Measurements from ENCODE around the gene OR51E2. TPM values are rescaled to one million over a fixed set of nuclear protein-coding genes. Genes with fewer than 3 reads are reported as not detected.

OR51E2 gene
- total RNA-seq, 1 experiment from 2014 or later: not detected

DNA sequence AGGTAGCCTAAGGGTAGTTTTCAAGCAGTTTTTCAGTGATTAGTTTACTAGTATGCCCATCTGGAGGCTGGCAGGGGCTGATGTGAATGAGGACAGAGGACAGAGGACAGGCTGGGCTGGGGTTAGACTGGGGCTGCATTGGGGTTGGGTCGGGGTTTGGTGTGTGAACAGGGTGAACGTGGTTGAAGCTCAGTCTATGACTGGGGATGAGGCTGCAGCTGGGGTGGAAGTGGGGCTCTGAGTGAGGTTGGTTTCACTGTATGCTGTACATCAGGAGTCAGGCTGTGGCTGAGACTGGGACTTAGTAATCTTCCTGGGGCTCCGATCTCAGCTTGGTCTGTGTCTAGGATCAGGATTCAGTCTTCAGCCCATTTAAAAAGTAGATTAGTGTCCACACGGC lies 53.4 kb downstream of the OR51E2 start:
- no peak overlapping the region for H2AFZ ChIP-seq (ENCODE audit: low read length)

More for the DNA sequence above, 53.4 kb downstream of the OR51E2 start:
- DNase-seq: no peak
- H3K56ac ChIP-seq (ENCODE audit: insufficient read length, low read depth, low read length): no peak overlapping the region
- H3K27ac Mint-ChIP-seq: no peak overlapping the region
- no peak overlapping the region for H2BK12ac ChIP-seq (ENCODE audit: insufficient read length, low read depth, low read length)
- no peak overlapping the region for H3K14ac ChIP-seq (ENCODE audit: insufficient read depth, low read length)
- no peak overlapping the region for H2BK120ac ChIP-seq (ENCODE audit: low read depth, low read length, poor library complexity, severe bottlenecking)
- no peak overlapping the region for H4K91ac ChIP-seq (ENCODE audit: insufficient read length, low read depth, low read length)
- H2AK5ac ChIP-seq (ENCODE audit: insufficient read length, low read length): no peak overlapping the region
- TF ChIP-seq, protein P1, sequence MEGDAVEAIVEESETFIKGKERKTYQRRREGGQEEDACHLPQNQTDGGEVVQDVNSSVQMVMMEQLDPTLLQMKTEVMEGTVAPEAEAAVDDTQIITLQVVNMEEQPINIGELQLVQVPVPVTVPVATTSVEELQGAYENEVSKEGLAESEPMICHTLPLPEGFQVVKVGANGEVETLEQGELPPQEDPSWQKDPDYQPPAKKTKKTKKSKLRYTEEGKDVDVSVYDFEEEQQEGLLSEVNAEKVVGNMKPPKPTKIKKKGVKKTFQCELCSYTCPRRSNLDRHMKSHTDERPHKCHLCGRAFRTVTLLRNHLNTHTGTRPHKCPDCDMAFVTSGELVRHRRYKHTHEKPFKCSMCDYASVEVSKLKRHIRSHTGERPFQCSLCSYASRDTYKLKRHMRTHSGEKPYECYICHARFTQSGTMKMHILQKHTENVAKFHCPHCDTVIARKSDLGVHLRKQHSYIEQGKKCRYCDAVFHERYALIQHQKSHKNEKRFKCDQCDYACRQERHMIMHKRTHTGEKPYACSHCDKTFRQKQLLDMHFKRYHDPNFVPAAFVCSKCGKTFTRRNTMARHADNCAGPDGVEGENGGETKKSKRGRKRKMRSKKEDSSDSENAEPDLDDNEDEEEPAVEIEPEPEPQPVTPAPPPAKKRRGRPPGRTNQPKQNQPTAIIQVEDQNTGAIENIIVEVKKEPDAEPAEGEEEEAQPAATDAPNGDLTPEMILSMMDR (conservative IDR thresholded peaks at IDR 0.05): no peak
- peaks cover 3 to 11% of the 10 kb centered on the region in 2 experiments; a peak in 3 of 4 replicates for H3K4me1 Mint-ChIP-seq
- no peak overlapping the region for H2BK20ac ChIP-seq (ENCODE audit: low read depth, low read length, poor library complexity, severe bottlenecking)
- no peaks in the 10 kb centered on the region for H3K9me3 Mint-ChIP-seq
- H3K27ac ChIP-seq (ENCODE audit: insufficient read length, low read depth, low read length): no peak overlapping the region
- H3T11ph ChIP-seq (ENCODE audit: low read length): no peak overlapping the region
- H3K4ac ChIP-seq (ENCODE audit: low read depth, low read length): no peak overlapping the region
- no peaks in the 10 kb centered on the region for H3K36me3 Mint-ChIP-seq (ENCODE audit: insufficient read depth in 1 of 3, low read depth in 3 of 3)
- H4K20me1 ChIP-seq (ENCODE audit: control insufficient read depth, insufficient read depth, insufficient read length): no peaks in the 10 kb centered on the region
- H3K9ac ChIP-seq (ENCODE audit: extremely low read depth, insufficient read length, low read length): no peak overlapping the region
- no peak overlapping the region for H3K18ac ChIP-seq (ENCODE audit: insufficient read length, low read depth, low read length)
- H3K79me2 ChIP-seq (ENCODE audit: insufficient read depth, low read length): no peaks in the 10 kb centered on the region
- no peaks in the 10 kb centered on the region for H3K79me1 ChIP-seq (ENCODE audit: insufficient read depth, low read depth, low read length, poor library complexity, severe bottlenecking)
- no peaks in the 10 kb centered on the region for H3K9me3 ChIP-seq (ENCODE audit: control insufficient read depth, low read depth, low read length)
- no peaks in the 10 kb centered on the region for H3K27me3 ChIP-seq (ENCODE audit: insufficient read depth, low read length)
- H4K8ac ChIP-seq (replicated peaks; ENCODE audit: insufficient read length, low read depth, low read length): no peak overlapping the region
- H3K4me2 ChIP-seq (ENCODE audit: insufficient read depth, insufficient read length, low read length): no peak overlapping the region
- H3K4me3 Mint-ChIP-seq: no peak overlapping the region
- no peaks in the 10 kb centered on the region for H3K4me1 ChIP-seq (ENCODE audit: insufficient read depth, low read length)
- no peaks in the 10 kb centered on the region for H3K23me2 ChIP-seq (ENCODE audit: insufficient read length, low read depth, low read length, poor library complexity, severe bottlenecking)
- WGBS (ENCODE audit: extremely low coverage, insufficient read length, low lambda C conversion rate): no CpG with 5 or more reads among the region's 4 CpGs
- H4K5ac ChIP-seq (ENCODE audit: insufficient read length, low read depth, low read length): no peak overlapping the region
- H3K23ac ChIP-seq (ENCODE audit: insufficient read length, low read depth, low read length): no peak overlapping the region
- no peak overlapping the region for H2BK15ac ChIP-seq (ENCODE audit: low read depth, low read length)
- H3K27me3 Mint-ChIP-seq (ENCODE audit: low read depth): peaks cover 1% of the 10 kb centered on the region
- H2BK5ac ChIP-seq (ENCODE audit: insufficient read length, low read length): no peak overlapping the region
